GM12892 (cell line): Measurements from ENCODE around the gene CLSTN2.

Experiments
- POLR2A ChIP-seq: IDR thresholded peaks from 2 replicates; pipeline ENCODE4 v1.6.1; 2011; ENCODE audit warnings: low read depth, low read length, control low read depth
- POLR2AphosphoS5 ChIP-seq: IDR thresholded peaks from 2 replicates; pipeline ENCODE4 v1.6.1; 2011; ENCODE audit warnings: low read depth, low read length, control low read depth
- TAF1 ChIP-seq: IDR thresholded peaks from 2 replicates; pipeline ENCODE4 v1.6.1; 2011; ENCODE audit warnings: low read depth, mild to moderate bottlenecking, control low read depth, low read length, borderline replicate concordance

DNA sequence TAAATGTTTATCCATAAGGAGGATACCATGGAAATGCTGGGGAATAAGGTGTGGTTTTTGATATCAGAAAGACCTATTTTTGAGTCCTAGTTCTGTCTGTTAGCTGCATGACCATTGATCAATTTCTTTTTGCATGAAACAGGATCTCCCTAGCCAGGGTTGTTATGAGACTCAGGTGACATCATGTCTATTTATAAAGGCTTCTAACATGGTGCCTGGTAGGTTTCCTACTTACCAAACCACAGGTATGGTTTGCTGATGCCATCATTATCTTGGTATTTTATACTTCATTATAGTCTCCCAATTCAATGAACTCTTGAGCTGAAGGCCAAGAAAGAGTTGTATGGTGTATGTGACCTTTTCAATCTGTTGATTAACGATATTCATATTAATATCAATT, 144.0 kb downstream of the CLSTN2 start:
- no peak for TF ChIP-seq POLR2AphosphoS5
- no peak for TF ChIP-seq POLR2A
- TF ChIP-seq TAF1: no peak
